Activated CD8-positive, alpha-beta memory T cell treated with anti-CD3 and anti-CD28 coated beads for 24 hours (primary cell): ENCODE data around the gene ETDC.
"Not testable (repeated sequence)": the region's sequence is repeated elsewhere in the genome, so short reads cannot be mapped to it uniquely, and the experiment has no call there.

Experiments
- DNase-seq: peaks from one replicate; pipeline ENCODE4 v3.0.0-alpha.2; 2020

The ETDC gene

GRCh38 chrX:135309430-135309923 is at the start of gene ETDC:
Gene ETDC (plus strand): TSS chrX:135309480. CDS start chrX:135309480, 0 bp downstream.
- no peak for DNase-seq

GRCh38 chrX:135260976-135261375 is 48.3 kb upstream of the ETDC start:
- DNase-seq = not testable (repeated sequence)

GRCh38 chrX:135263376-135263775 is 45.9 kb upstream of the ETDC start:
- not testable (repeated sequence) for DNase-seq

- no peak for DNase-seq
These were observed 45.1 kb upstream of the ETDC start for GRCh38 chrX:135264206-135264605.

GRCh38 chrX:135273162-135273561 is 36.1 kb upstream of the ETDC start:
- DNase-seq = no peak

GRCh38 chrX:135275973-135276372 is 33.3 kb upstream of the ETDC start:
- DNase-seq = no peak

GRCh38 chrX:135287266-135287823 is 21.9 kb upstream of the ETDC start:
- no peak for DNase-seq

- DNase-seq = peak; percentile 75
These were observed 13.9 kb upstream of the ETDC start for GRCh38 chrX:135295238-135295943.

GRCh38 chrX:135295944-135296305 is 13.4 kb upstream of the ETDC start:
- DNase-seq = no peak

GRCh38 chrX:135302269-135302873 is 6.9 kb upstream of the ETDC start:
- DNase-seq = no peak

GRCh38 chrX:135304741-135305140 is 4.5 kb upstream of the ETDC start:
- DNase-seq = no peak

GRCh38 chrX:135307171-135307570 is 2.1 kb upstream of the ETDC start:
- DNase-seq = no peak

- DNase-seq = no peak
These were observed 880 bp upstream of the ETDC start for GRCh38 chrX:135308345-135308855.

GRCh38 chrX:135315864-135316263 is 6.6 kb downstream of the ETDC start:
- no peak for DNase-seq

GRCh38 chrX:135324463-135324862 is 15.2 kb downstream of the ETDC start:
- DNase-seq = no peak

GRCh38 chrX:135325036-135325818 is 15.9 kb downstream of the ETDC start:
- DNase-seq = not testable (repeated sequence)

- DNase-seq = no peak
These were observed 18.0 kb downstream of the ETDC start for GRCh38 chrX:135327299-135327698.

GRCh38 chrX:135328421-135329005 is 19.2 kb downstream of the ETDC start:
- DNase-seq = no peak

GRCh38 chrX:135330706-135331105 is 21.4 kb downstream of the ETDC start:
- no peak for DNase-seq

- no peak for DNase-seq
These were observed 22.2 kb downstream of the ETDC start for GRCh38 chrX:135331525-135331924.

GRCh38 chrX:135340831-135341230 is 31.6 kb downstream of the ETDC start:
- no peak for DNase-seq

- DNase-seq = no peak
These were observed 35.9 kb downstream of the ETDC start for GRCh38 chrX:135345107-135345589.

GRCh38 chrX:135346975-135347374 is 37.7 kb downstream of the ETDC start:
- no peak for DNase-seq
